ENCODE measurements around the gene TFIP11. TPM values are rescaled to one million over a fixed set of nuclear protein-coding genes. Genes with fewer than 3 reads are reported as not detected.

TFIP11 gene
- 10 to 100 TPM; 23.4 to 36.6 (median 31.6) TPM for total RNA-seq

GRCh38 chr22:26512149-26512793 is at the start of gene TFIP11:
TSS of gene TFIP11 (minus strand) at chr22:26512473. CDS start at chr22:26510272, 2,201 bp downstream.
- WGBS, 10 experiments: 0 to 1% (median 0%) methylated on average over 1 to 21 of the region's 40 CpGs; no CpG with 5 or more reads in 2 of the 10 experiments
- ATAC-seq (replicated peaks in 6 of 8): peak; percentile 97 to 100 (median 99)
- in situ Hi-C loops (cut with MboI; ENCODE audit: low pct_unique_long_range_greater_than_20kb in 2 of 9, low sequenced_read_pairs in 9 of 9, unreplicated experiment in 9 of 9): no loop called here
- H3K4me1 ChIP-seq (replicated peaks in 1 of 2): peaks cover 7 to 22% of the 10 kb centered on the region in 2 donors
- peak within 1 kb of the TSS; percentile 91 to 94 for H3K27ac ChIP-seq
- H3K4me3 ChIP-seq: peak within 1 kb of the TSS; percentile 51 to 87 (median 81)

- ATAC-seq (replicated peaks in 6 of 8): no peak
- 62 to 100% (median 81%) methylated on average over 2 to 8 of the region's 9 CpGs; no CpG with 5 or more reads in 4 of the 10 experiments for WGBS, 10 experiments
- no peak overlapping the region for H3K4me3 ChIP-seq
- in situ Hi-C loops (cut with MboI; ENCODE audit: low pct_unique_long_range_greater_than_20kb in 2 of 9, low sequenced_read_pairs in 9 of 9, unreplicated experiment in 9 of 9): no loop called here
- H3K4me1 ChIP-seq (replicated peaks in 1 of 2): peaks cover 0 to 9% of the 10 kb centered on the region in 2 donors
- H3K27ac ChIP-seq: no peak overlapping the region
These were observed 49.6 kb upstream of the TFIP11 start for GRCh38 chr22:26561756-26562417.

- Histone ChIP-seq H3K4me3 (no peak overlapping the region), H3K4me1 (replicated peaks in 1 of 2) (peaks cover 2 to 8% of the 10 kb centered on the region in 2 donors), H3K27ac (no peak overlapping the region)
- 80 to 100% (median 95%) methylated on average over 2 to 11 of the region's 13 CpGs; no CpG with 5 or more reads in 4 of the 10 experiments for WGBS, 10 experiments
- in situ Hi-C loops (cut with MboI; ENCODE audit: low pct_unique_long_range_greater_than_20kb in 2 of 9, low sequenced_read_pairs in 9 of 9, unreplicated experiment in 9 of 9): no loop called here
- no peak for ATAC-seq (replicated peaks in 6 of 8)
These were observed 47.8 kb upstream of the TFIP11 start for GRCh38 chr22:26559961-26560575.

GRCh38 chr22:26558248-26558895 is 46.1 kb upstream of the TFIP11 start:
- peaks cover 8 to 14% of the 10 kb centered on the region in 2 donors for H3K4me1 ChIP-seq (replicated peaks in 1 of 2)
- no peak overlapping the region for H3K4me3 ChIP-seq
- in situ Hi-C loops (cut with MboI; ENCODE audit: low pct_unique_long_range_greater_than_20kb in 2 of 9, low sequenced_read_pairs in 9 of 9, unreplicated experiment in 9 of 9): no loop called here
- ATAC-seq (replicated peaks in 6 of 8): peak in 2 of 8 experiments; percentile 35 to 52
- 17 to 100% (median 80%) methylated on average over 1 to 3 of the region's 3 CpGs; no CpG with 5 or more reads in 3 of the 10 experiments for WGBS, 10 experiments
- H3K27ac ChIP-seq: no peak overlapping the region

GRCh38 chr22:26556904-26557303 is 44.6 kb upstream of the TFIP11 start:
- no peak overlapping the region for H3K4me3 ChIP-seq
- 80 to 94% (median 90%) methylated on average over 1 to 3 of the region's 5 CpGs; no CpG with 5 or more reads in 5 of the 10 experiments for WGBS, 10 experiments
- ATAC-seq (replicated peaks in 6 of 8): no peak
- H3K4me1 ChIP-seq (replicated peaks in 1 of 2): peaks cover 8 to 20% of the 10 kb centered on the region in 2 donors
- in situ Hi-C loops (cut with MboI; ENCODE audit: low pct_unique_long_range_greater_than_20kb in 2 of 9, low sequenced_read_pairs in 9 of 9, unreplicated experiment in 9 of 9): no loop called here
- H3K27ac ChIP-seq: no peak overlapping the region

GRCh38 chr22:26555478-26555877 is 43.2 kb upstream of the TFIP11 start:
- no peak for ATAC-seq (replicated peaks in 6 of 8)
- Histone ChIP-seq H3K4me1 (replicated peaks in 1 of 2) (peaks cover 8 to 25% of the 10 kb centered on the region in 2 donors), H3K4me3 (no peak overlapping the region), H3K27ac (no peak overlapping the region)
- in situ Hi-C loops (cut with MboI; ENCODE audit: low pct_unique_long_range_greater_than_20kb in 2 of 9, low sequenced_read_pairs in 9 of 9, unreplicated experiment in 9 of 9): no loop called here
- 67 to 96% (median 80%) methylated on average over 1 to 9 of the region's 11 CpGs; no CpG with 5 or more reads in 5 of the 10 experiments for WGBS, 10 experiments

GRCh38 chr22:26554956-26555355 is 42.7 kb upstream of the TFIP11 start:
- peaks cover 8 to 30% of the 10 kb centered on the region in 2 donors for H3K4me1 ChIP-seq (replicated peaks in 1 of 2)
- in situ Hi-C loops (cut with MboI; ENCODE audit: low pct_unique_long_range_greater_than_20kb in 2 of 9, low sequenced_read_pairs in 9 of 9, unreplicated experiment in 9 of 9): no loop called here
- H3K27ac ChIP-seq: no peak overlapping the region
- ATAC-seq (replicated peaks in 6 of 8): peak in 3 of 8 experiments; percentile 89 to 97 (median 91)
- WGBS, 10 experiments: 0 to 57% (median 41%) methylated on average over 1 to 6 of the region's 6 CpGs; no CpG with 5 or more reads in 2 of the 10 experiments
- no peak overlapping the region for H3K4me3 ChIP-seq

- Histone ChIP-seq H3K4me1 (replicated peaks in 1 of 2) (peaks cover 8 to 26% of the 10 kb centered on the region in 2 donors), H3K4me3 (no peak overlapping the region), H3K27ac (no peak overlapping the region)
- in situ Hi-C loops (cut with MboI; ENCODE audit: low pct_unique_long_range_greater_than_20kb in 2 of 9, low sequenced_read_pairs in 9 of 9, unreplicated experiment in 9 of 9): no loop called here
- peak; percentile 27 to 94 (median 78) for ATAC-seq (replicated peaks in 6 of 8)
- 41 to 100% (median 59%) methylated on average over 2 to 6 of the region's 7 CpGs; no CpG with 5 or more reads in 3 of the 10 experiments for WGBS, 10 experiments
These were observed 40.9 kb upstream of the TFIP11 start for GRCh38 chr22:26553056-26553752.

- H3K4me1 ChIP-seq (replicated peaks in 1 of 2): peaks cover 8 to 26% of the 10 kb centered on the region in 2 donors
- WGBS, 10 experiments: 38 to 82% (median 81%) methylated on average over 2 to 7 of the region's 10 CpGs; no CpG with 5 or more reads in 5 of the 10 experiments
- H3K4me3 ChIP-seq: no peak overlapping the region
- no peak for ATAC-seq (replicated peaks in 6 of 8)
- no peak overlapping the region for H3K27ac ChIP-seq
- in situ Hi-C loops (cut with MboI; ENCODE audit: low pct_unique_long_range_greater_than_20kb in 2 of 9, low sequenced_read_pairs in 9 of 9, unreplicated experiment in 9 of 9): no loop called here
These were observed 40.2 kb upstream of the TFIP11 start for GRCh38 chr22:26552466-26552865.

GRCh38 chr22:26551568-26551967 is 39.3 kb upstream of the TFIP11 start:
- in situ Hi-C loops (cut with MboI; ENCODE audit: low pct_unique_long_range_greater_than_20kb in 2 of 9, low sequenced_read_pairs in 9 of 9, unreplicated experiment in 9 of 9): no loop called here
- no peak overlapping the region for H3K27ac ChIP-seq
- no peak overlapping the region for H3K4me3 ChIP-seq
- whole genome bisulfite sequencing, 10 experiments: 83 to 100% (median 100%) methylated on average over 1 to 2 of the region's 2 CpGs; no CpG with 5 or more reads in 5 of the 10 experiments
- peaks cover 8 to 26% of the 10 kb centered on the region in 2 donors for H3K4me1 ChIP-seq (replicated peaks in 1 of 2)
- no peak for ATAC-seq (replicated peaks in 6 of 8)

GRCh38 chr22:26550498-26551033 is 38.3 kb upstream of the TFIP11 start:
- peak in 6 of 8 experiments; percentile 24 to 89 (median 55) for ATAC-seq (replicated peaks in 6 of 8)
- 33 to 100% (median 59%) methylated on average over 1 to 6 of the region's 8 CpGs; no CpG with 5 or more reads in 4 of the 10 experiments for WGBS, 10 experiments
- no peak overlapping the region for H3K4me3 ChIP-seq
- in situ Hi-C loops (cut with MboI; ENCODE audit: low pct_unique_long_range_greater_than_20kb in 2 of 9, low sequenced_read_pairs in 9 of 9, unreplicated experiment in 9 of 9): no loop called here
- H3K27ac ChIP-seq: no peak overlapping the region
- peaks cover 8 to 26% of the 10 kb centered on the region in 2 donors for H3K4me1 ChIP-seq (replicated peaks in 1 of 2)
